Subcutaneous adipose tissue (tissue), 4 donors: ENCODE results near the gene CASP5. TPM values are rescaled to one million over a fixed set of nuclear protein-coding genes. Genes with fewer than 3 reads are reported as not detected.

Experiments
- CTCF ChIP-seq: fragments of 450-650 bp; IDR thresholded peaks from one replicate; pipeline ENCODE4 v1.5.1; 2016; ENCODE audit warnings: low read depth, mild to moderate bottlenecking, control low read depth, antibody characterized with exemption, moderate library complexity
- total RNA-seq, 4 donors: library from RNA; depleted of rRNA; stranded (reverse); fragments of >200 nt; gene quantifications; one replicate each; pipeline ENCODE4 v1.1.0, GENCODE V29; 2016

The CASP5 gene
- total RNA-seq, result 1 to 10 TPM in 1 of 4 donors, not detected in 3; 2.0 TPM

- no peak for TF ChIP-seq CTCF
These were observed at the start of gene CASP5 for GRCh38 chr11:105023003-105023402. Gene CASP5, minus strand, starts transcription at chr11:105023168. Its CDS starts 32 bp downstream, at chr11:105023136.

- TF ChIP-seq CTCF, result no peak
These were observed 48.2 kb upstream of the CASP5 start for GRCh38 chr11:105071089-105071732.

- no peak for TF ChIP-seq CTCF
These were observed 47.3 kb upstream of the CASP5 start for GRCh38 chr11:105070306-105070705.

- TF ChIP-seq CTCF, result no peak
These were observed 34.5 kb upstream of the CASP5 start for GRCh38 chr11:105057432-105057831.

GRCh38 chr11:105056446-105056845, 33.5 kb upstream of the CASP5 start:
- no peak for TF ChIP-seq CTCF

- no peak for TF ChIP-seq CTCF
These were observed 31.9 kb upstream of the CASP5 start for GRCh38 chr11:105054723-105055493.

GRCh38 chr11:105052487-105052886, 29.5 kb upstream of the CASP5 start:
- no peak for TF ChIP-seq CTCF
